Stimulated activated CD4-positive, alpha-beta T cell treated with anti-CD3 and anti-CD28 coated beads, Interleukin-2, amount 100 ng/mL, for 4 hours (primary cell): ENCODE data around the gene TMEM79.
A peak's percentile ranks its signal among the peaks of the same experiment; 100 is the strongest.

Experiments used
- DNase-seq: peaks from one replicate; pipeline ENCODE4 v3.0.0-alpha.2; 2020; ENCODE audit warnings: low read depth

Gene TMEM79

DNA sequence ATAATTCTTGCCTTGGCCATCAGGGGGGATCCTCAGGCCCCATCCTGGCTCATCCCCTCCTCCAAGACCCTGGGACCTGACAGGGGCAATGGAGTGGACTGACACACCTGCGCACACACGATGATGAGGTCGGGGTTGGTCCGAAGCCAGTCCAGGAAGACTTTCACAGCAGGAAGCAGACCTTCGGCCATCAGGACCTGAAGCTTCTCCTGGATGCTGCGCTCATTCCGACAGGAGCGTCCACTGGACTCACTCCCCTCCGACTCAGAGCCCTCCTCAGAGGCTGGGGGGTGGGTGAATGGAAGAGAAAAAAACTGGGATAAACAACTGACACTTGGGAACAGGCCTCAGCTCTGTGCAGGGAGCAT, 20.9 kb upstream of the TMEM79 start:
- no peak for DNase-seq

DNA sequence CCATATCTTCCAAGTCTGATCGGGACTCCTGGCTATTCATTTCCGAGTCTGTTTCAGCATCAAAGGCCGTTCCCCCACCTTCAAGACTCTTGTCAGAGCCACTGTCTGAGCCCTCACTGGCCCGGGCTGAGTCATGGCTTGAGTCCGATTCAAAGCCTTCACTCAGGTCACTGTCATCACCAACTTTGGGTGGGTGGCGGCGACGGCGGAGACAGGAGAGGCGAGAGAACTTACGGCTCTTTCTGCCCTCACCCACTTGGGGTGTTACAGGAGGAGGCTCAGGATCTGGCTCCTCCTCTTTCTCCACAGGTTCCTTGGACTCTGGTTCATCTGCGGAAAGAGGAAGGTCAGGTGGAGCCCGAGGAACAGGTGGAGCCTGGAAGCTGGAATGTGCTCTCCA, 18.1 kb upstream of the TMEM79 start:
- DNase-seq, result no peak

DNA sequence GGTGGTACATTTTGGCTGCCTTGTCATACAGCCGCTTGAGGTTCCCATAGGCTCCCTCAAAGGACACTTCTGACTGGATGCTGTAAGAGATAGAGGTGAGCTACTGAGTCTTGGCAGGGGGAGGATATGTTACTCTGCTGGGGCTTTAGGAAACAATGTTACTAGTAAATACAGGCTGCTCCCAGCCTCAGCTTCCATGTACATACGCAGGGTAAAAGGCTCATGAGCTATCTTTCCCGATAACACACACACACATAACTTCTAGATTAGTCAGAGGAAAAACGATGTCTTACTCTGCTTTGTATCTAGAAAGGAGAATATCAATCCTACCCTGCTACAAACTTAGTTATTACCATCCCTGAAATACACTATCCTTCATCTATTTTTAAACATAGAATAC, 15.8 kb upstream of the TMEM79 start:
- no peak for DNase-seq

DNA sequence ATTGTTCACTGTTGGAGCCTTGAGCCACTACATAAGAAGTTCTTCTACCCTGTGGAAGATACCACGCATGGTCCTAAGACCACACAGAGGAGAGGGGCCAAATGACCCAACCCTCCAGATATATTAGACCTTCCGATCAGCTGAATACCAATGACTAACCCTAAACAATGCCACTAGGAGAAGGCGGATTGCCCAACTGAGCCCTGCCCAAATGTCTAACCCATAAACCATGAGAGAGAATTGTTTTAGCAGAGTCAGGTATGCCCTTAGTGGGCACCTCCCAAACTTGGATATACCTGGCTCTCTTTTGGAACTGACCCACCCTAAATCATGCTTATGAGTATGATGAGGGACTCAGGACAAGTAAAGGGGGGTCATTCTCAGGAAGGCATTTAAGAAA, 13.8 kb upstream of the TMEM79 start:
- DNase-seq, result no peak

DNA sequence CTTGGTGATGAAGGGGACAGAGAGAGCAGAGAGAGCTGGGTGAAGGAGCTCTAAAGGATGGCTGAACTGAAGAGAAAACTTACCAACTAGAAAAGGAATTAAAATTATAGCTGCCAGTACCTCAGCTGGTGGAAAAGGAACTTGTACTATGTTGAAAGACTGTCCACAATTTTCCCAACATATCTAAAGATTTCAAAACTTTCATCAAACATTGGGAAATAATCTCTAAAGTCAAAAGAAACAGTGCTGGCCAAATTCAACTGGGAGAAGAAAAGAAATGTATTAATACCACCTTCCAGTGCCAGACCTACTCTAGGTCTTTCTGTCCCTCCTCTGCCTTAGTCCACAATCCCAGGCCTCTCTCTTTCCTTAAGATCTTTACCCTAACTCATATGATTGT, 7.6 kb upstream of the TMEM79 start:
- no peak for DNase-seq

DNA sequence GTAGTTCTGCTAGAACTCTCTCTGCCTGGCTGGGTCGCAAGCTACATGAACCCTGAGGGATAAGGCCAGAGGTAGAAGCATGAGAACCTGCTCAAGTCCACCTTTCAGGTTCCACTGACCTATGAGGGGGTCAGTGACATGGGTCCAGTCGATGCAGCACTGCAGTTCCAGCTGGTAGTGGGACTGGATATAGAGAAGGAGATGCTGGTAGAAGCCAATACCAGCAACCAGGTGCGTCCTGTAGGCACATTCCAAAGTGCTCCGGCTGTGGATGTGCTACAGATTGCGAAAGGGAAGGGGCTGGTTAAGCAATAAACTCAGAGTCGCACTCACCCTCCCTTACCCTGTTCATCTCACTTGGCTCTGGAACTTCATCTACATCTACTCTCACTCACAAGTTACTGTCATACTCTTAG, 7.2 kb upstream of the TMEM79 start:
- DNase-seq, result no peak

DNA sequence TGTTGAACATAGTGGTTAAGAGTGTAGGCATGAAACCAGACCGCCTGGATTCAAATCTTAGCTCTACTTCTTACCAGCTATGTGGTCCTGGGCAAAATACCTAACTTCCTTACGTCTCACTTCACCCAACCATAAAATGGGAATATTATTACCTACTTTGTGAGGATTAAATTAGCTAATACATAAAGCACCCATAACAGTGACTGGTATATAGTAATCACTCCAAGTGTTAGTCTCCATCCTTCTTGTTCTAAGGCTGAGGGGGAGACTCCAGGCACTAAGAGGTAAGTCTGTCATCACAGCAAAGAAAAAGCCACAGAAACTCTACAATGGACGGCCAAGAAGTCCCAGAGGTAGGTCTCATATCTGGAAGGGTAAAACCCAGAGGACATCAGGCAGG, 4.3 kb upstream of the TMEM79 start:
- DNase-seq, result no peak

DNA sequence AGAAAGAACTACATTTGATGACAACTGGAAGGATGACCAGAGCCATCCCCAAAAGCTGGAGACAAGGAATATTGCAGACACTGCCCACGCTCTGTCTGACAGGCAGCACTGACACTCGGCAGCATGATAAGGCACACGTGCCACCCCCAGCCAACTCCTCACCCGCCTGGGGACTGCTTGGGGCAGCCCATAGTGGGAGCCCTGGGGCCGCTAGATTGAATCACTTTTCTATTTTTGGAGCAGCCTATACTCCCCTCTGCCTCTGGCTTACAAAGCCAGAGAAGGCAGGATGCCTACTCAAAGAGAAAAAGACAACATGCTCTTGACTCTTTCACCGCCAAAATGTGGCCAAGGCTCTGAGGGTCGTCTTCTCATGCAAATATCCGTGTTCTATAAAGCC, 2.8 kb upstream of the TMEM79 start:
- peak; percentile 27 for DNase-seq

DNA sequence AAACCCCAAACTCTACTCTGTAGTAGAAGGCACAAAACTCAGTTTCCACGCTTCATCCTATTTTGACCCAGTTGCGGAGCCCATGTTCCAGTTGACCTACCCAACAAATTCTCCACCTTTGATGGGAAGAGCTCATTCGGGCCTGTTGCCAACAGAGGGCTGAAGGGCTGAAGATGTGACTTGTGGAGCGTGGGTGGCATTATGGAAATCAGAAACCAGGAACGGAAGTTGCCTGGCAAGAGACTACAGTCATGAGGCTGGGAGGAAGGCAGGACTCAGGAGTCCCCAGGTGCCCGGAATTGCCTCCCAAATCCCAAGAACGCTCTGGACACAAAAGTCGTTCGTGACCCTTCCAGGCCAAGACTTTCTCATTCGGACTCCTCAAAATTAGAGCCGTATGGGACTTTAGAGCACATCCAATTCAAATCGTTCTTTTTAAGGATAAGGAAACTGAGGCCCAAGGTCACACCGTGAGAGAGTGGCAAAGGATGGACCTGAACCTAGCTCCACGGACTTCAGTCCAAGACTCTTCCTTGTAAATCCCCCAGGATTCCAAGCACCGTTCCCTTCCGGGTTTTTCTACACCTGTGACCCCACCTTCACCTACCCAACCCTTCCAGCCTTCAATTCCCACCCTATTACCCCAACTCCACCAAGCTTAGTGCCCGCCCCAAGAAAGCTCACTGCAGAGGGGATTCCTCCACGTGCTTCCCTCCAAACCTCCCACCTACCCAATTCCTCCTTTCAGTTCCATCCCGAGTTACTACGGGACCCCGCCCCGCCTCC, 2.2 kb upstream of the TMEM79 start:
- no peak for DNase-seq

DNA sequence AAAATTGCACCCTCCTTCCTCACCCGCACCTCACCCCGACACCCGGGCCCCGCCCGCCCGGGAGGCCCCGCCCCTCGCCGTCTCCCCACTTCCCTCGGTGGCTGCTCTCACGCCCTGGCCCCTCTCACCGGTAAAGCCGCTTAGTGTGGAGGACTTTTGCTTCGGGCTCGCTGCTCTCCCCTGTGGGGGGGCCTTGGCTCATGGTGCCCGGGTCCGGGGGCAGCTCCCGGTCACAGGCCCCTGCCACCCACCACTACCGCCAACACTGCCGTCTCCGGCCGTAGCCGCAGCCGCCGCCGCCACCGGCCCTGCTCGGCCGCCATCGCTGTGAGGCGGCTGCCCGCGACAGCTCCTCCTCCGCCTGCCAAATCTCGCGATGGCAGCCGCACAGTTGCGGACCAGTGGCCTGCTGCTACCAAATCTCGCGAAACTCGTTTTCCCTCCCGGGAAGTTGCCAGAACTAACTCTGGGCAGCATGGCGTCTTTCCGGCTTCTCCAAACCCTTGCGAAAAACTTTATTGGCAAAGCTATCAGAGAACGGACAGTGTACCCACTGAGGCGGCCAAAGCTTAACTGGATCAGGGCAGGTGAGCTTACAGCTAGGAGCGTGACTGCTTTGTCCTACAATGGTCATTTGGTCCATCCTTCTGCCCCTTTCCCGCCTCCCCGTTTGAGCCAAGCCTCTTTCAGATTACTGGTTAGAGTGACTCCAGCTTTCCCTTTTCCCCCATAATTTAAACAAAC, 1.5 kb upstream of the TMEM79 start, which contains the start of gene SMG5:
SMG5 (minus strand) TSS at position 347 of the 744 bp plus-strand sequence; CDS start at position 202, 145 bp downstream.
- peak; percentile 94 for DNase-seq

DNA sequence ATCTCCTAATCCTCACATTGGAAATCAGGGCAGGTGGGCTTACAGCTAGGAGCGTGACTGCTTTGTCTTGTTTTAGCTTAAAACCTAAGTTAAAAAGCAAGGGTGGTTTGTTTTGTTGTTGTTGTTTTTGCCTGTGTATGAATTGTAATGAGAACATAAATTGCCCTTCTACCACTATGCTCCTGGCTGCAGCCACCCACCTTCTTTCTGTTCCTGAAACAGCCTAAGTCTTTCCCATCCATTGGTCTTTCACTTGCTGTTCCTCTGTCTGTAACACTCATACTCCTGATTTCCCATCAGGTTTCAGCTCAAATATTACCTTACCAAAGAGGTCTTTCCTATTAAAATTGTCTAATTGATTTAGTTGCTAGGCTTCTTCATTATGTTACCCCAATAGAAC, 604 bp upstream of the TMEM79 start:
- no peak for DNase-seq

DNA sequence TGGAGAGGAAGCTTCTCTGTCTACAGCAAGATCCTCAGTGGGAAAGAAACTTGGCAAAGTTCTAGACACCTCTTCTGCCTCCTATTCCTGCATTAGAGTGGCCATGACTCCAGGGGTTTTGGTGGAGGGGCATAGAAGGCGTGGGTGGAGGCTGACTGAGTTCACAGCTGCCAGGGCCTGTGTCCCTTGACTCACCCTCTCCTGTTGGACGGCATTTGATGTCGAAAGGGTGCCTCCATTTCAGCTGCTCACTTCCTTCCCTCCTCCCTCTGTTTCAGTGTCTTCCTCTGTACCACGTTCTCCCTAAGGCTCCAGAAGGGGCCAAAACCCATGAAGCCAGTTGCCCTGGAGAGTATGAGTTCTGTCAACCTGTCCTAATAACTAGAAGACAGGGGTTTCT, 632 bp downstream of the TMEM79 start:
- DNase-seq, result no peak

DNA sequence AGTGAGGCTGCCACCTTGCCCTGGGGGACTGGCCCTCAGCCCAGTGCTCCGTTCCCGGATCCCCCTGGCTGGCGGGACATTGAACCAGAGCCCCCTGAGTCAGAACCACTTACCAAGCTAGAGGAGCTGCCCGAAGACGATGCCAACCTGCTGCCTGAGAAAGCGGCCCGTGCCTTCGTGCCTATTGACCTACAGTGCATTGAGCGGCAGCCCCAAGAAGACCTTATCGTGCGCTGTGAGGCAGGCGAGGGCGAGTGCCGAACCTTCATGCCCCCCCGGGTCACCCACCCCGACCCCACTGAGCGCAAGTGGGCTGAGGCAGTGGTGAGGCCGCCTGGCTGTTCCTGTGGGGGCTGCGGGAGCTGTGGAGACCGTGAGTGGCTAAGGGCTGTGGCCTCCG, 1.3 kb downstream of the TMEM79 start:
- no peak for DNase-seq

DNA sequence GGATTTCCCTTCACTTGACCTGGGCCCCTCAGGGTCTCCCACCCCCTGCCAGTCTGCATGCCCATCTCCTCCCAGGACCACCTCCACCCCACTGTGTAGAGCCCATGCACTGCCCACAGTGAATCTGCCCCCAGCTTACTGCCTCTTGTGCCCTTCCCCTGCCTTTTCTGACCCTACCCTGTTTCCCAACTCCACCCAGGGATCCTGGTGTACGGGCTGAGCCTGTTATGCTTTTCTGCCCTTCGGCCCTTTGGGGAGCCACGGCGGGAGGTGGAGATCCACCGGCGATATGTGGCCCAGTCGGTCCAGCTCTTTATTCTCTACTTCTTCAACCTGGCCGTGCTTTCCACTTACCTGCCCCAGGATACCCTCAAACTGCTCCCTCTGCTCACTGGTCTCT, 1.9 kb downstream of the TMEM79 start:
- DNase-seq, result no peak

DNA sequence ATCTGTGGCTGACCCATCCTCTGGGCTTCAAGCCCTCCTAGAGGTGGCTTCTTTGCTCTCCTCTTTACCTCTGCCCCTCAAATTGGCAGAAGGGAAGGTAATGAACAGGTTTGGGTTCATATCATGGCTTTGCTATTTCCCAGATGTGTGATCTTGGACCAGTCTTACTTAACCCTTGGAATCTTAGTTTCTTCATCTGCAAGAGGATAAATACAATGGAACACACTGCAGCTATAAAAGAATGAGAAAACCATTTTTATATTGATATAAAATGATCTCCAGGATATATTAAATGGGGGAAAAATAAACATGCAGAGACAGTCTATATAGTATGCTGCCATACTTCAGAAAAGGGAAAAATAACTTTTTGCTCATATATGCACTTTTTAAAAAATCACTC, 5.7 kb downstream of the TMEM79 start:
- no peak for DNase-seq

DNA sequence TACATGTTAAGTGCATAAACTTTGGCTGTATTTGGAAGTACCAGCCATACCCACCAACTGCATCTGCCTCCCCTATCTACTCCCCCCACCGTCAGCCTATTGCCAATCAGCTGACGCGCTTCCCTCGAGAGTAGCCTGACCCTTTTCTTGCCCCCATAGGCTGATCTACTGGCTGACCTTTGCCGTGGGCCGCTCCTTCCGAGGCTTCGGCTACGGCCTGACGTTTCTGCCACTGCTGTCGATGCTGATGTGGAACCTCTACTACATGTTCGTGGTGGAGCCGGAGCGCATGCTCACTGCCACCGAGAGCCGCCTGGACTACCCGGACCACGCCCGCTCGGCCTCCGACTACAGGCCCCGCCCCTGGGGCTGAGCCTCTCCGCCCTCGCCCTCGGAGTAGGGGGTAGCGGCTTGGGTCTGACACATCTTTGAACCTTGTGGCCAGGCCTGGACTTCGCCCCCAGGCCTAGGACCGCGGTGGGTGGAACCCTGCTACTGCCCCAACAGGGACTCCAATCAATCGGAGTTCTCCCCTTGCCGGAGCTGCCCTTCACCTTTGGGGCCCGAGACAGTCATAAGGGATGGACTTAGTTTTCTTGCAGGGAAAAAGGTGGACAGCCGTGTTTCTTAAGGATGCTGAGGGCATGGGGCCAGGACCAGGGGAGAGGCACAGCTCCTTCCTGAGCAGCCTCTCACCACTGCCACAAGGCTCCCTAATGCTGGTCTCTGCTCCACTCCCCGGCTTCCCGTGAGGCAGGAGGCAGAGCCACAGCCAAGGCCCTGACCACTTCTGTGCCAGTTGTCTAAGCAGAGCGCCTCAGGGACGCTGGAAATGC, 7.3 kb downstream of the TMEM79 start:
- no peak for DNase-seq

DNA sequence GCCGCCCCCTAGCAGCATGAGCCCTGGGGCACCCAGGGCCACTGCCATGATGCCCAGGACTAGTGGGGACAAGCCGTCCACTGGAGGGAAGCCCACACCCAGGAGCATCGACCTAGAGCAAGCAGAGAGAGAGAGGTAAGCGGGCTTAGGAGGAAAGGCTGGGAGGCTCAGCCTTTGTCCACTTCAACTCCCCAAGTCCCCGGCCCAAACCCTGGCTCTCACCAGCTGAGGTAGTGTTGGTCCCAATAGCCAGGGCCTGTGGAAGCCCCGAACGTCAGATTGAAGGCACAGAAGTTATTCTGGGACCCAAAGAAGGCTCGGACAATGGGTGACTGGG, 8.9 kb downstream of the TMEM79 start:
- DNase-seq, result no peak

DNA sequence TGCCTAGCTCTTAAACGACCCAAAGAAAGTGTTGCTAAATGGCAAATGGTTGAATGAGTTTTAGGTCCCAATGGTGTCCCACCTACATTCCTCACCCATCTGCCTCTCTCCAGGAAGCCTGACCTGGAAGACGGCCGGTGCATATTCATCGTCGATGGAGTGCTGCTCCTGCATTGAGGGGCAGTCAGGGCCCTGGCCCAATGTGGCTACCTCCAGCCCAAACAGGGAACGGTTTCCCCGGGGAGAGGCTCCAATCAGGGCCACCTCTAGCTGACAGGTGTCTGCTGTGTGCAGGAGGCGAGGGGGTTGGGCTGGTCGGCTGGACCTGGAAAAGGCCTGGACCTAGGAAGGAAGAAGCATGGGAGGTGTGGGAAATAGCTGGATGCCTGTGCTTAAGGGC, 9.8 kb downstream of the TMEM79 start:
- no peak for DNase-seq

DNA sequence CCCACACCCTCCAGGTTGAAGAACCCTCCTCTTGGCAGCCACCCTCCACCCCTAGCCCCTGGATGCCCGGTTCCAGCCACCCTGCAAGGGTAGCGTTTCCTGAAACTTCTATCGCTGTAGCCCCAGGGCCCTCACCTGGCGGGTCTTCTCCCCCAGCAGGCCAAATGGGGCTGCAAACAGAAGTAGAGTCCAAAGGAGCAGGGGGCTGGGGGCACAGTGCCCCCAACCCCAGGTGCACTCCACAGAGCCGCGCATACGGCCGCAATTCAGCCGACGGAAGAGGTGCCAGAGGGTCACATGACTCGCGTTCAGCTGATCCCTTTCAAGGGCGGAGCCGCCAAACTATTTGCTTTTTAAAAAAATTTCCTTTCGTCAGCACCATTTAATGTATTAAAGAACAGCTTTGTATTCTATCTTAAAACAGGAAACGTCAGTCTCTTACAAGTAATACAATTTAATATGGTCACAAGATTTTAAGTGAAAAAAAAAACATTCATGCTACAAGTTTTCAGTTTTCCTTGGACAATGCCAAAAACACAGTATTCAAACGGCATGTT, 11.3 kb downstream of the TMEM79 start, which contains the start of gene GLMP:
GLMP (minus strand) TSS at position 289 of the 557 bp plus-strand sequence; CDS start at position 255, 34 bp downstream.
- no peak for DNase-seq

DNA sequence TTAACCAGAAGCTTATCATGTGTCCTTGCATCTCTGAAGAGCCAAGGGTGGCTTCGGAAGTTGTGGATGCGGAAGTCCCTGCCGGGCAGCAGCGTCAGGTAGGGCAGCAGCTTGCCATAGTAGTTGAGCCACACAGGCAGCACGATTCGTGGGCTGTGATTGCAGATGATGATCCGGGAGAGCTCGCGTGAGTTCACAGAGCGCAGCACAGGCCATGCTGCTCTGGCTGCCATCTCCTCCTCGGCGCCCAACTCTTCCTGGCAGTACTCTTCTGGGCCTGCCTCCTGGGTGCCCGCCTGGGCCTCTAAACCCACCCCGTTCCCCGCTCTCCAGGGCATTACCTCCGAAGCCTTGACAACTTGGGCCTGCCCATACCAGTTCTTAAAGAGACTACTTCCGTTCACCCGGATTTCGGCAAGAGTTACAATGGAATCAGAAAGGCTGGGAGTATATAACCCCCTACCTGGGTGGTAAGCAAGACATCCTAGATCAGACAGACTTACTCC, 14.8 kb downstream of the TMEM79 start, which contains the start of gene VHLL:
VHLL (minus strand) TSS at position 456 of the 506 bp plus-strand sequence; CDS start at position 338, 118 bp downstream.
- DNase-seq, result no peak

DNA sequence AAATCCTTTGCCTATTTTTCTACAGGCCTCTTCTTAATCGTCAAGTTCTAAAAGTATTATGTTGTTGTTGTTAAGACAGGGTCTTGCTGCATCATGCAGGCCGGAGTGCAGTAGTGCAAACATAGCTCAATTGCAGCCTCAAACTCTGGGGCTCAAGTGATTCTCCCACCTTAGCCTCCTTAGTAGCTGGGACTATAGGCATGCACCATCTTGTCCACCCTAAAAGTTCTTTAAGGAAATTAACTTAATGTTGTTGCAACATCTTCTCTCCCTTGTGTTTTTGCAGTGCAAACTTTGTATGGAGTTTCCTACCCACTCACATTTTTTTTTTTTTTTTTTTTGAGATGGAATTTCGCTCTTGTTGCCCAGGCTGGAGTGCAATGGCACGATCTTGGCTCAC, 19.1 kb downstream of the TMEM79 start:
- DNase-seq, result no peak

DNA sequence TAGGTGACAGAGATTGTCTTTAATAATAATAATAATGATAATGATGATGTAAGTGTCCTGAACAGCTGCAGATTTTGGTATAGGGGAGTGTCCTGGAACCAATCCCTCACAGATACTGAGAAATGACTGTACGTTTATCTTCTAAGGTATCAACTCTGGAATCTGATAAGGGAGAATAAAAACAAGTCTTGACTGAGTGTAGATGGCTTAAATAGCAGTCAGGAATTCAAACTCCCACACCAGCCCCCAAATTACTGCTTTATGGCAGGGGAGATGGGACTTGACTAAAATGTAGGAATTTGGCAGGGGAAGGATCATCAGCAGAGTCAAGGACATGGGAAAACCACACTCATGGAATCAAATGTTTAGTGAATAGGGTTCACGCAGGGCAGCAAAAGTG, 21.1 kb downstream of the TMEM79 start:
- DNase-seq, result no peak
